Measurements from ENCODE around the gene MAN1C1. TPM values are rescaled to one million over a fixed set of nuclear protein-coding genes. Genes with fewer than 3 reads are reported as not detected.

MAN1C1 gene
- total RNA-seq, 2 donors from 2014 or later: 11.0 to 14.8 TPM

- DNase-seq (no peak), ATAC-seq (peak in 1 of 2 donors; percentile 5)
- intact Hi-C loops (cut with DNase I): no loop called here
Observed at GRCh38 chr1:25772692-25773245, 156.2 kb downstream of the MAN1C1 start.

GRCh38 chr1:25773441-25774125 is 157.0 kb downstream of the MAN1C1 start:
- no peak for DNase-seq
- intact Hi-C loops (cut with DNase I): no loop called here
- no peak for ATAC-seq

GRCh38 chr1:25774206-25774803 is 157.7 kb downstream of the MAN1C1 start:
- DNase-seq (no peak), ATAC-seq (no peak)
- intact Hi-C loops (cut with DNase I): no loop called here

- intact Hi-C loops (cut with DNase I): no loop called here
Observed at GRCh38 chr1:25774921-25775771, 158.6 kb downstream of the MAN1C1 start.

GRCh38 chr1:25779388-25779787 is 162.8 kb downstream of the MAN1C1 start:
- ATAC-seq (no peak), DNase-seq (no peak)
- intact Hi-C loops (cut with DNase I): no loop called here

More at GRCh38 chr1:25774921-25775771, 158.6 kb downstream of the MAN1C1 start:
- ATAC-seq (no peak), DNase-seq (no peak)

GRCh38 chr1:25779894-25780293 is 163.3 kb downstream of the MAN1C1 start:
- ATAC-seq (no peak), DNase-seq (no peak)
- intact Hi-C loops (cut with DNase I): no loop called here

GRCh38 chr1:25780318-25781129 is 163.9 kb downstream of the MAN1C1 start:
- DNase-seq: no peak

GRCh38 chr1:25781130-25781433 is 164.5 kb downstream of the MAN1C1 start:
- intact Hi-C loops (cut with DNase I): no loop called here
- no peak for DNase-seq
- ATAC-seq: no peak

More at GRCh38 chr1:25780318-25781129, 163.9 kb downstream of the MAN1C1 start:
- intact Hi-C loops (cut with DNase I): no loop called here
- ATAC-seq: no peak

- intact Hi-C loops (cut with DNase I): no loop called here
- DNase-seq: no peak
- no peak for ATAC-seq
Observed at GRCh38 chr1:25782608-25783201, 166.1 kb downstream of the MAN1C1 start.

- intact Hi-C loops (cut with DNase I): no loop called here
- peak; percentile 88 to 91 for ATAC-seq
- peak; percentile 81 for DNase-seq
Observed at GRCh38 chr1:25784575-25785051, 168.0 kb downstream of the MAN1C1 start.

- no peak for DNase-seq
- intact Hi-C loops (cut with DNase I): no loop called here
Observed at GRCh38 chr1:25785333-25786067, 168.9 kb downstream of the MAN1C1 start.

GRCh38 chr1:25786887-25787759 is 170.5 kb downstream of the MAN1C1 start:
- ATAC-seq (peak in 1 of 2 donors; percentile 49), DNase-seq (no peak)
- intact Hi-C loops (cut with DNase I): no loop called here

More at GRCh38 chr1:25785333-25786067, 168.9 kb downstream of the MAN1C1 start:
- no peak for ATAC-seq

- DNase-seq: no peak
- intact Hi-C loops (cut with DNase I): no loop called here
- no peak for ATAC-seq
Observed at GRCh38 chr1:25787760-25788166, 171.2 kb downstream of the MAN1C1 start.

- no peak for ATAC-seq
- no peak for DNase-seq
- intact Hi-C loops (cut with DNase I): loop anchor here in 1 of 2 donors (10.0 kb wide), 1 partner anchor 106 kb away; no protein-coding TSS in a partner anchor
Observed at GRCh38 chr1:25790472-25790871, 173.9 kb downstream of the MAN1C1 start.

- intact Hi-C loops (cut with DNase I): loop anchor here in 1 of 2 donors (10.0 kb wide), 1 partner anchor 107 kb away; no protein-coding TSS in a partner anchor
Observed at GRCh38 chr1:25792115-25792514, 175.5 kb downstream of the MAN1C1 start.

GRCh38 chr1:25793585-25794170 is 177.1 kb downstream of the MAN1C1 start:
- DNase-seq (no peak), ATAC-seq (no peak)
- intact Hi-C loops (cut with DNase I): loop anchor here in 1 of 2 donors (10.0 kb wide), 1 partner anchor 109 kb away; no protein-coding TSS in a partner anchor

More at GRCh38 chr1:25792115-25792514, 175.5 kb downstream of the MAN1C1 start:
- ATAC-seq (no peak), DNase-seq (no peak)

All from left cardiac atrium (tissue), 4 donors.